ENCODE measurements around the gene SLX4IP. TPM values are rescaled to one million over a fixed set of nuclear protein-coding genes. Genes with fewer than 3 reads are reported as not detected.

Gene SLX4IP
- total and polyA plus RNA-seq, 2 donors (not counting 3 experiments of a cell fraction or from before 2014, with no cell fraction given): 1.9 to 4.5 TPM

DNA sequence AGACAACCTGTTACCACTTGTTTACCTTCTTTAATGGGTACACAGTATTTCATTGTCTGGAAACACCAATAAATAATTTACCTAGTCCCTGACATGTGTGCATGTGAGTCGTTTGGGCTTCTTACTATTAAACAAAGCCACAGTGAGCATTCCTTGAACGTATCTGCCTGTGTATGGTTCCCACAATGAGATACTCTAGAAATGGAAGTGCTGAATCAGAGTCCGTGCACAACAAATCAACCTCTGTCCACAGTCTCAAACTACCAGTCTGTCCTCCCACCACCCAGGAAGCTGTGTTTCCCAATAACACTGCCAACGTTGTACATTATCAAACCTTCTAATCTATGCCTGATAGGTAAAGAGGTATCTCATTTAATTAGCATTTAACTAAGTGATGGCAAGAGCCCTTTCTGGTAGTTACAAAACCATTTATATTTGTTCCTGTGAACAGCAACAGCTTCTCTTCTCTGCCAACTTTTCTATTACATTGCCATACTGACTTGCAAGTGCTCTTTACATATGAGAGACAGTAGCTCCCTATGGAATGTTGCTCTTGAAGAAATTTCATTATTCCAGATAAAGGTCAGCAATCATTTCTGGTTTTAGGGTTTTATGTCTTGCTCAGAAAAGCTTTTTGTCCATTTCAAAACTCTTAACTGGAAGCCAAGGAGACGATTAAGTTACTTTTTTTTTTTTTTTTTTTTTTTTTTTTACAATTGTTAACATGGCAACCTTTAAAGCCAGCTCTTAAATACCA lies 223.9 kb downstream of the SLX4IP start:
- POLR2A ChIA-PET: interaction anchor here (0.7 kb wide), 1 partner anchor 8 kb away, joined by 7 read pairs; no protein-coding TSS in a partner anchor
- no peak for DNase-seq (ENCODE audit: low read depth, low spot score)
- no peak for FAIRE-seq
- H3K9ac ChIP-seq (replicated peaks; ENCODE audit: extremely low read depth, insufficient read depth, low read length): no peak overlapping the region
- H3K36me3 ChIP-seq (ENCODE audit: control insufficient read depth in 2 of 2, extremely low read depth in 1 of 2, insufficient read depth in 2 of 2, low read length in 2 of 2): peaks cover 20 to 53% of the 10 kb centered on the region in 2 experiments
- H3K9me3 ChIP-seq (replicated peaks; ENCODE audit: control insufficient read depth, insufficient read depth, low read length): no peaks in the 10 kb centered on the region
- no peaks in the 10 kb centered on the region for H3K27me3 ChIP-seq (ENCODE audit: control insufficient read depth in 2 of 2, insufficient read depth in 2 of 2, low read length in 2 of 2)
- H2AFZ ChIP-seq (ENCODE audit: low read depth, low read length): no peak overlapping the region
- CTCF ChIA-PET: interaction anchor here (0.6 to 1.0 kb wide), 3 partner anchors 64 to 246 kb away, joined by 3 to 4 read pairs (median 3); no protein-coding TSS in a partner anchor
- TF ChIP-seq, protein P1, sequence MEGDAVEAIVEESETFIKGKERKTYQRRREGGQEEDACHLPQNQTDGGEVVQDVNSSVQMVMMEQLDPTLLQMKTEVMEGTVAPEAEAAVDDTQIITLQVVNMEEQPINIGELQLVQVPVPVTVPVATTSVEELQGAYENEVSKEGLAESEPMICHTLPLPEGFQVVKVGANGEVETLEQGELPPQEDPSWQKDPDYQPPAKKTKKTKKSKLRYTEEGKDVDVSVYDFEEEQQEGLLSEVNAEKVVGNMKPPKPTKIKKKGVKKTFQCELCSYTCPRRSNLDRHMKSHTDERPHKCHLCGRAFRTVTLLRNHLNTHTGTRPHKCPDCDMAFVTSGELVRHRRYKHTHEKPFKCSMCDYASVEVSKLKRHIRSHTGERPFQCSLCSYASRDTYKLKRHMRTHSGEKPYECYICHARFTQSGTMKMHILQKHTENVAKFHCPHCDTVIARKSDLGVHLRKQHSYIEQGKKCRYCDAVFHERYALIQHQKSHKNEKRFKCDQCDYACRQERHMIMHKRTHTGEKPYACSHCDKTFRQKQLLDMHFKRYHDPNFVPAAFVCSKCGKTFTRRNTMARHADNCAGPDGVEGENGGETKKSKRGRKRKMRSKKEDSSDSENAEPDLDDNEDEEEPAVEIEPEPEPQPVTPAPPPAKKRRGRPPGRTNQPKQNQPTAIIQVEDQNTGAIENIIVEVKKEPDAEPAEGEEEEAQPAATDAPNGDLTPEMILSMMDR (IDR thresholded peaks at IDR 0.05; ENCODE audit: extremely low read depth in 1 of 2, insufficient read depth in 1 of 2, low read depth in 1 of 2, low read length in 2 of 2): no peak
- TF ChIP-seq MYC (IDR thresholded peaks at IDR 0.05; ENCODE audit: low read depth, low read length) (no peak), EZH2 (IDR thresholded peaks at IDR 0.05; ENCODE audit: borderline replicate concordance, low read depth, low read length, severe bottlenecking) (no peak), POLR2A (IDR thresholded peaks at IDR 0.05; ENCODE audit: low read depth, low read length) (no peak), POLR2AphosphoS5 (IDR thresholded peaks at IDR 0.05; ENCODE audit: insufficient read depth, low read depth, low read length) (no peak), MAX (IDR thresholded peaks at IDR 0.05; ENCODE audit: insufficient read depth, insufficient read length) (no peak), FOS (IDR thresholded peaks at IDR 0.05; ENCODE audit: borderline replicate concordance, insufficient read depth, low read length) (no peak)
- no peak overlapping the region for H3K4me2 ChIP-seq (ENCODE audit: insufficient read depth, low read length)
- H3K9me1 ChIP-seq (replicated peaks; ENCODE audit: control insufficient read depth, extremely low read depth, insufficient read depth, low read length): no peaks in the 10 kb centered on the region
- peaks cover 29% of the 10 kb centered on the region for H3K79me2 ChIP-seq (ENCODE audit: control insufficient read depth, insufficient read depth, low read length)
- dilution Hi-C loops (cut with MboI; ENCODE audit: extremely low pct_ligation_motif_present, low sequenced_read_pairs) (no loop called here), intact Hi-C loops (cut with micrococcal nuclease) (no loop called here)
- H3K4me3 ChIP-seq (replicated peaks in 1 of 3; ENCODE audit: insufficient read depth in 1 of 3, low read depth in 1 of 3, low read length in 3 of 3): no peak overlapping the region
- peaks cover 12% of the 10 kb centered on the region for H3K4me1 ChIP-seq (ENCODE audit: control insufficient read depth, extremely low read depth, insufficient read depth, low read length)
- H4K20me1 ChIP-seq (replicated peaks; ENCODE audit: control insufficient read depth, extremely low read depth, insufficient read depth, low read length): no peaks in the 10 kb centered on the region
- H3K27ac ChIP-seq (ENCODE audit: insufficient read depth, low read depth, low read length): no peak overlapping the region
- BruUV-seq (replicated peaks): no TSS peak
